ENCODE measurements around the gene XPR1. TPM values are rescaled to one million over a fixed set of nuclear protein-coding genes. Genes with fewer than 3 reads are reported as not detected.
"Not testable (repeated sequence)": the region's sequence is repeated elsewhere in the genome, so short reads cannot be mapped to it uniquely, and the experiment has no call there.

Gene XPR1
- total and polyA plus RNA-seq, 2 donors, result 9.5 to 10.3 TPM

DNA sequence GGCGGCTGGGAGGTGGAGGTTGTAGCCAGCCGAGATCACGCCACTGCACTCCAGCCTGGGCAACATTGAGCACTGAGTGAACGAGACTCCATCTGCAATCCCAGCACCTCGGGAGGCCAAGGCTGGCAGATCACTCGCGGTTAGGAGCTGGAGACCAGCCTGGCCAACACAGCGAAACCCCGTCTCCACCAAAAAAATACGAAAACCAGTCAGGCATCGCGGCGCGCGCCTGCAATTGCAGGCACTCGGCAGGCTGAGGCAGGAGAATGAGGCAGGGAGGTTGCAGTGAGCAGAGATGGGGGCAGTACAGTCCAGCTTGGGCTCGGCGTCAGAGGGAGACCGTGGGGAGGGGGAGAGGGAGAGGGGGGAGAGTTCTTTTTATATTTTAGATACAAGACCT lies 79.4 kb downstream of the XPR1 start:
- not testable (repeated sequence) for H3K36me3 ChIP-seq (ENCODE audit: control insufficient read depth in 2 of 2, insufficient read depth in 2 of 2, low read length in 1 of 2); H3K9me3 ChIP-seq (ENCODE audit: control insufficient read depth in 2 of 2, insufficient read depth in 1 of 2, low read length in 1 of 2); H3K4me1 ChIP-seq (ENCODE audit: control insufficient read depth in 2 of 2, insufficient read depth in 2 of 2, low read length in 2 of 2); DNase-seq (ENCODE audit: low read depth in 6 of 9, low spot score in 9 of 9); H3K27ac ChIP-seq (ENCODE audit: low read depth in 1 of 2, low read length in 1 of 2); H3K27me3 ChIP-seq (ENCODE audit: control insufficient read depth in 2 of 2, insufficient read depth in 1 of 2, low read length in 1 of 2); H3K4me3 ChIP-seq (ENCODE audit: low read length in 2 of 2)
- 98% methylated on average over 17 of the region's 19 CpGs for WGBS

DNA sequence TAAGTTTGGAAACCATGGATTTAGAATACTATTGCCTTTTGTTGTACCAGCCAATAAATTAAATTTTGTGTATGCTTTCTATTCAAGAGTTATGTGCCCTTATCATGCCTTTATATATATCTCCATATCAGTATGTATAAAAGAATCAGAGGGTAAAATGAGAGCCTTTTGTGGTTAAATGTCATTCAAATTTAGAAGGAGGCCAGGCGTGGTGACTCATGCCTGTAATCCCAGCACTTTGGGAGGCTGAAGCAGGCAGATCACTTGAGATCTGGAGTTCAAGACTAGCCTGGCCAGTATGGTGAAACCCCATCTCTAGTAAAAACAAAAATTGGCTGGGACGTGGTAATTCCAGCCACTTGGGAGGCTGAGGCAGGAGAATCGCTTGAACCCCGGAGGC lies 88.9 kb downstream of the XPR1 start:
- Histone ChIP-seq H3K9me3 (ENCODE audit: control insufficient read depth in 2 of 2, insufficient read depth in 1 of 2, low read length in 1 of 2) (no peaks in the 10 kb centered on the region), H3K27me3 (ENCODE audit: control insufficient read depth in 2 of 2, insufficient read depth in 1 of 2, low read length in 1 of 2) (no peaks in the 10 kb centered on the region), H3K4me1 (ENCODE audit: control insufficient read depth in 2 of 2, insufficient read depth in 2 of 2, low read length in 2 of 2) (no peaks in the 10 kb centered on the region), H3K36me3 (ENCODE audit: control insufficient read depth in 2 of 2, insufficient read depth in 2 of 2, low read length in 1 of 2) (no peaks in the 10 kb centered on the region), H3K4me3 (ENCODE audit: low read length in 2 of 2) (no peak overlapping the region), H3K27ac (ENCODE audit: low read depth in 1 of 2, low read length in 1 of 2) (no peak overlapping the region)
- WGBS, result 97% methylated on average over 4 of the region's 4 CpGs
- no peak for DNase-seq (ENCODE audit: low read depth in 6 of 9, low spot score in 9 of 9)

DNA sequence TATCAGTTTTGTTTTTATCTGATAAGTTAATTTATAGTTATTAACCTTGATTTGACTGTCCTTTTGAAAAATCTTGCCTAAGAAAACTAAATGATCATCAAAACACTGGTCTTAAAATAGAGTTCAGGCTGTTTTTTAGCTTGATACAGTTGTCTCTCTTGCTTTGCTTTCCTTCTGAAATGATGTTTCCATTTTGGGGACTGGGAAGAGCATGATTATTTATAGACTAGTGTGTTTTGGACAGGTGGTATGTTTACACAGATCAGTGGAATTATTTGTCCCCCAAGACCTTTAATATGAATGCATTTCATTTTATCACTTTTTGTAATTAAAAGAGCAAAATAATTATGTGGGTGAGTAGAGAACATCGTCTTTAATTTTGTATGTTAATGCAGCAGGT lies 90.8 kb downstream of the XPR1 start:
- Histone ChIP-seq H3K4me1 (ENCODE audit: control insufficient read depth in 2 of 2, insufficient read depth in 2 of 2, low read length in 2 of 2) (no peaks in the 10 kb centered on the region), H3K9me3 (ENCODE audit: control insufficient read depth in 2 of 2, insufficient read depth in 1 of 2, low read length in 1 of 2) (no peaks in the 10 kb centered on the region), H3K27ac (ENCODE audit: low read depth in 1 of 2, low read length in 1 of 2) (no peak overlapping the region), H3K36me3 (ENCODE audit: control insufficient read depth in 2 of 2, insufficient read depth in 2 of 2, low read length in 1 of 2) (no peaks in the 10 kb centered on the region), H3K4me3 (ENCODE audit: low read length in 2 of 2) (no peak overlapping the region), H3K27me3 (ENCODE audit: control insufficient read depth in 2 of 2, insufficient read depth in 1 of 2, low read length in 1 of 2) (no peaks in the 10 kb centered on the region)
- DNase-seq (ENCODE audit: low read depth in 6 of 9, low spot score in 9 of 9), result no peak
- 95% methylated on average over 1 of the region's 1 CpG for WGBS

DNA sequence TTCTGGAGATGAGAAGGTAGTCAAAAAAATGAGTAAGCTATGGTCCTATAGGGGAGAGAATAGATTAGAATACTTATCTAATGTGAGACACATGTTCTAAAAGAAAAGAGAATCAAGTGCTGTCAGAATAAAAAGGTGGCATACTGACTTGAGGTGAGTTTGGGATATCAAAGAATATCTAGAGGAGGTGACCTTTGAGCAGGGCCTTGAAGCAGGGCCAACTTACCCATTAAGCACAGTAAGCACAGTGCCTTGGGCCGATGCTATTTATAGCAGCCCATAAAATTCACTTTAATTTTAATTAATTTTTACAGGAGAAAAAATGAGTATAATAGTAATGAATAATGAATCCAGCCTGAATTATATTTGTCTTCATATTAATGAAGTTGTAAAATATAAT lies 92.2 kb downstream of the XPR1 start:
- no peak overlapping the region for H3K4me3 ChIP-seq (ENCODE audit: low read length in 2 of 2)
- H3K27me3 ChIP-seq (ENCODE audit: control insufficient read depth in 2 of 2, insufficient read depth in 1 of 2, low read length in 1 of 2), result no peaks in the 10 kb centered on the region
- no peaks in the 10 kb centered on the region for H3K4me1 ChIP-seq (ENCODE audit: control insufficient read depth in 2 of 2, insufficient read depth in 2 of 2, low read length in 2 of 2)
- DNase-seq (ENCODE audit: low read depth in 6 of 9, low spot score in 9 of 9), result no peak
- no peaks in the 10 kb centered on the region for H3K36me3 ChIP-seq (ENCODE audit: control insufficient read depth in 2 of 2, insufficient read depth in 2 of 2, low read length in 1 of 2)
- no peak overlapping the region for H3K27ac ChIP-seq (ENCODE audit: low read depth in 1 of 2, low read length in 1 of 2)
- no peaks in the 10 kb centered on the region for H3K9me3 ChIP-seq (ENCODE audit: control insufficient read depth in 2 of 2, insufficient read depth in 1 of 2, low read length in 1 of 2)
- 97% methylated on average over 1 of the region's 1 CpG for WGBS

DNA sequence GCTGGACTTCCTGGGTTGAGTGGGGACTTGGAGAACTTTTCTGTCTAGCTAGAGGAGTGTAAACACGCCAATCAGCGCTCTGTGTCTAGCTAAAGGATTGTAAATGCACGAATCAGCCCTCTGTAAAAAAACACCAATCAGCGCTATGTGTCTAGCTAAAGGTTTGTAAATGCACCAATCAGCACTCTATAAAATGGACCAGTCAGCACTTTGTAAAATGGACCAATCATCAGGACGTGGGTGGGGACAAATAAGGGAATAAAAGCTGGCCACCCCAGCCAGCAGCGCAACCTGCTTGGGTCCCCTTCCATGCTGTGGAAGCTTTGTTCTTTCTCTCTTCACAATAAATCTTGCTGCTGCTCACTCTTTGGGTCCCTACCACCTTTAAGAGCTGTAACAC lies 94.2 kb downstream of the XPR1 start:
- DNase-seq (ENCODE audit: low read depth in 6 of 9, low spot score in 9 of 9); H3K4me3 ChIP-seq (ENCODE audit: low read length in 2 of 2); H3K27ac ChIP-seq (ENCODE audit: low read depth in 1 of 2, low read length in 1 of 2); H3K4me1 ChIP-seq (ENCODE audit: control insufficient read depth in 2 of 2, insufficient read depth in 2 of 2, low read length in 2 of 2); H3K27me3 ChIP-seq (ENCODE audit: control insufficient read depth in 2 of 2, insufficient read depth in 1 of 2, low read length in 1 of 2); H3K9me3 ChIP-seq (ENCODE audit: control insufficient read depth in 2 of 2, insufficient read depth in 1 of 2, low read length in 1 of 2); H3K36me3 ChIP-seq (ENCODE audit: control insufficient read depth in 2 of 2, insufficient read depth in 2 of 2, low read length in 1 of 2): not testable (repeated sequence)
- WGBS, result 98% methylated on average over 6 of the region's 6 CpGs

DNA sequence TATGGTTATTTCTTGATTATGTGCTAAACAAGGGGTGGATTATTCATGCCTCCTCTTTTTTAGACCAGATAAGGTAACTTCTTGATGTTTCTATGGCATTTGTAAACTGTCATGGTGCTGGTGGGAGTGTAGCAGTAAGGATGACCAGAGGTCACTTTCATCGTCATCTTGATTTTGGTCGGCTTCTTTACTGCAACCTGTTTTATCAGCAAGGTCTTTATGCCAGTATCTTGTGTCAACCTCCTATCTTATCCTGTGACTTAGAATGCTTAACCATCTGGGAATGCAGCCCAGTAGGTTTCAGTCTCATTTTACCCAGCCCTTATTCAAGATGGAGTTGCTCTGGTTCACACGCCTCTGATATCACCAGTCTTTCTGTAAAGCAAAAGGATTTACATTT lies 95.9 kb downstream of the XPR1 start:
- not testable (repeated sequence) for H3K36me3 ChIP-seq (ENCODE audit: control insufficient read depth in 2 of 2, insufficient read depth in 2 of 2, low read length in 1 of 2); H3K4me3 ChIP-seq (ENCODE audit: low read length in 2 of 2); H3K4me1 ChIP-seq (ENCODE audit: control insufficient read depth in 2 of 2, insufficient read depth in 2 of 2, low read length in 2 of 2); H3K9me3 ChIP-seq (ENCODE audit: control insufficient read depth in 2 of 2, insufficient read depth in 1 of 2, low read length in 1 of 2); H3K27ac ChIP-seq (ENCODE audit: low read depth in 1 of 2, low read length in 1 of 2); DNase-seq (ENCODE audit: low read depth in 6 of 9, low spot score in 9 of 9); H3K27me3 ChIP-seq (ENCODE audit: control insufficient read depth in 2 of 2, insufficient read depth in 1 of 2, low read length in 1 of 2)
- WGBS, result 99% methylated on average over 3 of the region's 3 CpGs

DNA sequence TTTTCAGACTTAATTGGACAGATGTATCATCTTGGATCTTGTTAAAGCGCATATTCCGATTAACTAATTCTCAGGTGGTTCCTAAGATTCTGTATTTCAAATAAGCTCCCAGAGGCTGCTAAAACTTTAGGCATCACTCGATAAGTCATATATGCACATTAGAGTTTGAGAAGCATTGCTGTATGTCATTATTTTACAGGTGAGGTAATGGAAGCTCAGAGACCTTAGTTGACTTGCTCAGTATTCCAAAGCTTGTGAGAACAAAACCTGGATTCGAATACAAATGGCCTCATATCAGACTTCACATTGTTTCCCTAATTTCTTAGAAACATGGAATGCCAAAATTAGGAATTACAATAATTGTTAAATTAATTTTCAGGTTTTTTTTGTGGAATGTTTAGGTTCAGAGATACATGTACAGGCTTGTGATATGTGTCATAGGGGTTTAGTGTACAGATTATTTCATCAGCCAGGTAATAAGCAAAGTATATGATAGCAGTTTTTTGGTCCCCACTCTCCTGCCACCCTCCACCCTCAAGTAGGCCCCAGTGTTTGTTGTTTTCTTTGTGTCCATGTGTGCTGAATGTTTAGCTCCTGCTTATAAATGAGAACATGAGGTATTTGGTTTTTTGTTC lies 96.8 kb downstream of the XPR1 start:
- no peak for DNase-seq (ENCODE audit: low read depth in 6 of 9, low spot score in 9 of 9)
- no peak overlapping the region for H3K27ac ChIP-seq (ENCODE audit: low read depth in 1 of 2, low read length in 1 of 2)
- no peaks in the 10 kb centered on the region for H3K27me3 ChIP-seq (ENCODE audit: control insufficient read depth in 2 of 2, insufficient read depth in 1 of 2, low read length in 1 of 2)
- no peak overlapping the region for H3K4me3 ChIP-seq (ENCODE audit: low read length in 2 of 2)
- peaks cover 0 to 13% of the 10 kb centered on the region in 2 donors for H3K9me3 ChIP-seq (ENCODE audit: control insufficient read depth in 2 of 2, insufficient read depth in 1 of 2, low read length in 1 of 2)
- no peaks in the 10 kb centered on the region for H3K36me3 ChIP-seq (ENCODE audit: control insufficient read depth in 2 of 2, insufficient read depth in 2 of 2, low read length in 1 of 2)
- no peaks in the 10 kb centered on the region for H3K4me1 ChIP-seq (ENCODE audit: control insufficient read depth in 2 of 2, insufficient read depth in 2 of 2, low read length in 2 of 2)
- 88% methylated on average over 4 of the region's 4 CpGs for WGBS

DNA sequence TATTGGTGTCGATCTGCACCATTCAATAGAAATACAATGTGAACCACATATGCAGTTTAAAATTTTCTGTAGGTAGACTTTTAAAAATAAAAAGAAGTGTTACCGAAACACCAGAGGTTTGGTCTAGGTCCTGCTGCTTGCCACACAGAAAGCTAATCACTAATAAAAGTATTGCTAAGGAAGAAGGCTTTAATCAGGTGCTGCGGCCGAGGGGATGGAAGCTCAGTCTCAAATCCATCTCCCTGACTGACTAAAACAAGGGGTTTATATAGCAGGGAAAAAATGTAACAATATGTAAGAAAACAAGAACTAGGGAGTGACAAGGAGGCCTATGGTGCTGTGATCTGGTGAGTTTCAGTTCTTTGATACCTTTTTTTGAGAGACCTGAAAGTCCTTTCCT lies 99.3 kb downstream of the XPR1 start:
- H3K36me3 ChIP-seq (ENCODE audit: control insufficient read depth in 2 of 2, insufficient read depth in 2 of 2, low read length in 1 of 2), result no peaks in the 10 kb centered on the region
- WGBS, result 97% methylated on average over 4 of the region's 4 CpGs
- H3K27me3 ChIP-seq (ENCODE audit: control insufficient read depth in 2 of 2, insufficient read depth in 1 of 2, low read length in 1 of 2), result no peaks in the 10 kb centered on the region
- H3K4me3 ChIP-seq (ENCODE audit: low read length in 2 of 2), result no peak overlapping the region
- peaks cover 4 to 13% of the 10 kb centered on the region in 2 donors for H3K9me3 ChIP-seq (ENCODE audit: control insufficient read depth in 2 of 2, insufficient read depth in 1 of 2, low read length in 1 of 2)
- H3K27ac ChIP-seq (ENCODE audit: low read depth in 1 of 2, low read length in 1 of 2), result no peak overlapping the region
- no peak for DNase-seq (ENCODE audit: low read depth in 6 of 9, low spot score in 9 of 9)
- no peaks in the 10 kb centered on the region for H3K4me1 ChIP-seq (ENCODE audit: control insufficient read depth in 2 of 2, insufficient read depth in 2 of 2, low read length in 2 of 2)

DNA sequence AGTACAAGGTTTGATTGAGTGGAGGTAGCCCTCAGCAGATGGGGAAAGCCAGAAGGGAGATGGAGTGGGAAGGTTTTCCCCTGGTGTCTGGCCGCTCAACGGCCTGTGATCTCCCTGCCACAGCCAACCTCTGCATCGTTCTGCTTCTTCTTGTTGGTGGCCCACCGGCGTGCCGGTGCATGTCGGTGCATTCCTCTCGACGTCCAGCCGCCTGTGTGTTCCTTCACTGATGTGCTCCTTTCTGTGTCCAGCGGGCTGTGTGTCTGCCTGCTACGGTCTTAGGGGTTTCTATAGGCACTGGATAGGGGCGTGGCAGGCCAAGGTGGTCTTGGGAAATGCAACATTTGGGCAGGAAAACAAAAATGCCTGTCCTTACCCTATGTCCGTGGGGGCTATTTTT lies 101.0 kb downstream of the XPR1 start:
- Histone ChIP-seq H3K4me3 (ENCODE audit: low read length in 2 of 2) (no peak overlapping the region), H3K27ac (ENCODE audit: low read depth in 1 of 2, low read length in 1 of 2) (no peak overlapping the region), H3K27me3 (ENCODE audit: control insufficient read depth in 2 of 2, insufficient read depth in 1 of 2, low read length in 1 of 2) (no peaks in the 10 kb centered on the region), H3K9me3 (ENCODE audit: control insufficient read depth in 2 of 2, insufficient read depth in 1 of 2, low read length in 1 of 2) (peaks cover 4 to 13% of the 10 kb centered on the region in 2 donors), H3K4me1 (ENCODE audit: control insufficient read depth in 2 of 2, insufficient read depth in 2 of 2, low read length in 2 of 2) (no peaks in the 10 kb centered on the region), H3K36me3 (ENCODE audit: control insufficient read depth in 2 of 2, insufficient read depth in 2 of 2, low read length in 1 of 2) (no peaks in the 10 kb centered on the region)
- 95% methylated on average over 14 of the region's 14 CpGs for WGBS
- DNase-seq (ENCODE audit: low read depth in 6 of 9, low spot score in 9 of 9), result no peak

DNA sequence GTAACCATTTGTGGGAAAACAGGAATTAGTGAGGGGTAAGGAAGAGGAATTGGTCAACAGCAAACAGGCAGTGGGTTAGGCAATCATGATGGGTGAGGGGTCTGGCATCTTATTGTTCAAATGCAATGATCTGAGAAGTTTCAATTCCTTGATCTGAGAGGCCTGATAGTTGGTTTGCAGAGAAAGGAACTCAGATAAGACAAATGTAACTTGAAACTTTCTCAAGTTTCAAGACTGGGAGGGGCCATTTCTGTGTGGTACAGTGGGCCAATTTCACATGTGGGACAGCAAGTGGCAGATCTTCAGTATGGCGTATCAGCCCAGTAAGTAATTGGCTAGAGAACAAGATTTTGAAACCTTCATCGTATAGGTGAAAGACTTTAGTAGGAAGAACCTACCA lies 102.5 kb downstream of the XPR1 start:
- no peak overlapping the region for H3K4me3 ChIP-seq (ENCODE audit: low read length in 2 of 2)
- H3K9me3 ChIP-seq (ENCODE audit: control insufficient read depth in 2 of 2, insufficient read depth in 1 of 2, low read length in 1 of 2), result peaks cover 4 to 13% of the 10 kb centered on the region in 2 donors
- no peaks in the 10 kb centered on the region for H3K4me1 ChIP-seq (ENCODE audit: control insufficient read depth in 2 of 2, insufficient read depth in 2 of 2, low read length in 2 of 2)
- no peak overlapping the region for H3K27ac ChIP-seq (ENCODE audit: low read depth in 1 of 2, low read length in 1 of 2)
- peak in 1 of 9 donors; percentile 4 for DNase-seq (ENCODE audit: low read depth in 6 of 9, low spot score in 9 of 9)
- no peaks in the 10 kb centered on the region for H3K36me3 ChIP-seq (ENCODE audit: control insufficient read depth in 2 of 2, insufficient read depth in 2 of 2, low read length in 1 of 2)
- no peaks in the 10 kb centered on the region for H3K27me3 ChIP-seq (ENCODE audit: control insufficient read depth in 2 of 2, insufficient read depth in 1 of 2, low read length in 1 of 2)
- 97% methylated on average over 2 of the region's 2 CpGs for WGBS
